HG03175 (cell line): Measurements from ENCODE around the gene MBD3L3.
"Not testable (repeated sequence)": the region's sequence is repeated elsewhere in the genome, so short reads cannot be mapped to it uniquely, and the experiment has no call there.

ENCODE experiments used
- ATAC-seq: cut with Tn5 transposase; IDR thresholded peaks from one replicate; pipeline ENCODE4 v1.9.1; 2021; ENCODE audit warnings: mild to moderate bottlenecking, moderate library complexity; ENCODE audit not compliant: unreplicated experiment

Gene MBD3L3

GRCh38 chr19:7058576-7058975 lies at the start of gene MBD3L3:
MBD3L3 (minus strand) TSS chr19:7058676; CDS start chr19:7058605, 71 bp downstream.
- ATAC-seq, result not testable (repeated sequence)

- no peak for ATAC-seq
These were observed 48.5 kb upstream of the MBD3L3 start for GRCh38 chr19:7106711-7107657.

- ATAC-seq, result no peak
These were observed 46.4 kb upstream of the MBD3L3 start for GRCh38 chr19:7104747-7105447.

GRCh38 chr19:7101498-7102253 lies 43.2 kb upstream of the MBD3L3 start:
- no peak for ATAC-seq

GRCh38 chr19:7099597-7099921 lies 41.1 kb upstream of the MBD3L3 start:
- no peak for ATAC-seq

- ATAC-seq, result peak; percentile 84
These were observed 40.5 kb upstream of the MBD3L3 start for GRCh38 chr19:7098701-7099596.

- no peak for ATAC-seq
These were observed 39.6 kb upstream of the MBD3L3 start for GRCh38 chr19:7098096-7098495.

GRCh38 chr19:7088999-7089398 lies 30.5 kb upstream of the MBD3L3 start:
- ATAC-seq, result no peak

GRCh38 chr19:7083076-7083956 lies 24.8 kb upstream of the MBD3L3 start:
- no peak for ATAC-seq

GRCh38 chr19:7078008-7078407 lies 19.5 kb upstream of the MBD3L3 start:
- ATAC-seq, result no peak

- ATAC-seq, result no peak
These were observed 17.7 kb upstream of the MBD3L3 start for GRCh38 chr19:7076151-7076550.

GRCh38 chr19:7074705-7075282 lies 16.3 kb upstream of the MBD3L3 start:
- ATAC-seq, result no peak

- no peak for ATAC-seq
These were observed 14.1 kb upstream of the MBD3L3 start for GRCh38 chr19:7072541-7072940.

GRCh38 chr19:7069904-7070226 lies 11.4 kb upstream of the MBD3L3 start:
- peak; percentile 26 for ATAC-seq

GRCh38 chr19:7069042-7069903 lies 10.8 kb upstream of the MBD3L3 start, which contains the start of gene ZNF557:
ZNF557 (plus strand) TSS chr19:7069703; CDS start chr19:7075075, 5,372 bp downstream.
- peak; percentile 95 for ATAC-seq

- no peak for ATAC-seq
These were observed 10.1 kb upstream of the MBD3L3 start for GRCh38 chr19:7068599-7068998.

GRCh38 chr19:7067716-7068115 lies 9.2 kb upstream of the MBD3L3 start:
- no peak for ATAC-seq

GRCh38 chr19:7067122-7067521 lies 8.6 kb upstream of the MBD3L3 start:
- ATAC-seq, result not testable (repeated sequence)
